HepG2 (cell line): Measurements from ENCODE around the gene PGP. TPM values are rescaled to one million over a fixed set of nuclear protein-coding genes. Genes with fewer than 3 reads are reported as not detected.

Experiments used
- DMTF1 ChIP-seq: sonication (generic); formaldehyde crosslinking; IDR thresholded peaks from 2 replicates; pipeline ENCODE4 v1.4.0; 2020; ENCODE audit warnings: mild to moderate bottlenecking, missing genetic modification reagents
- ELF3 ChIP-seq: IDR thresholded peaks from 2 replicates; pipeline ENCODE4 v1.6.1; 2016; ENCODE audit warnings: missing genetic modification reagents, missing compliant biosample characterization
- MIER3 ChIP-seq: IDR thresholded peaks from 2 replicates; pipeline ENCODE4 v1.6.1; 2016; ENCODE audit warnings: missing compliant biosample characterization, borderline replicate concordance
- PLRG1 ChIP-seq: fragments of 450-650 bp; conservative IDR thresholded peaks from 2 replicates; pipeline ENCODE4 v1.6.1; 2016
- PPARG ChIP-seq: conservative IDR thresholded peaks from 2 replicates; pipeline ENCODE4 v1.6.1; 2016; ENCODE audit warnings: missing biosample characterization, missing genetic modification reagents
- SALL1 ChIP-seq: sonication (generic); formaldehyde crosslinking; IDR thresholded peaks from 2 replicates; pipeline ENCODE4 v1.8.0; 2022; ENCODE audit warnings: mild to moderate bottlenecking, missing genetic modification reagents
- SMYD3 ChIP-seq: sonication (generic); formaldehyde crosslinking; IDR thresholded peaks from 2 replicates; pipeline ENCODE4 v1.8.1; 2023; ENCODE audit warnings: mild to moderate bottlenecking, missing genetic modification reagents
- TCF7 ChIP-seq: sonication (generic); IDR thresholded peaks from 2 replicates; pipeline ENCODE4 v1.6.1; 2016; ENCODE audit warnings: antibody characterized with exemption, low read depth
- TEAD3 ChIP-seq: optimal IDR thresholded peaks from 2 replicates; pipeline ENCODE3; 2016; ENCODE audit warnings: borderline replicate concordance
- TFE3 ChIP-seq: IDR thresholded peaks from 2 replicates; pipeline ENCODE4 v1.6.1; 2016
- THYN1 ChIP-seq: sonication (generic); formaldehyde crosslinking; IDR thresholded peaks from 2 replicates; pipeline ENCODE4 v1.8.1; 2023; ENCODE audit warnings: low read depth, mild to moderate bottlenecking, moderate library complexity, missing genetic modification reagents, borderline replicate concordance
- ZGPAT ChIP-seq: IDR thresholded peaks from 2 replicates; pipeline ENCODE4 v1.6.1; 2016; ENCODE audit warnings: mild to moderate bottlenecking
- ZNF292 ChIP-seq: sonication (generic); formaldehyde crosslinking; IDR thresholded peaks from 2 replicates; pipeline ENCODE4 v1.8.1; 2022; ENCODE audit warnings: mild to moderate bottlenecking, low read depth, missing genetic modification reagents, borderline replicate concordance
- ZNF326 ChIP-seq: sonication (generic); formaldehyde crosslinking; IDR thresholded peaks from 2 replicates; pipeline ENCODE4 v1.4.0; 2020; ENCODE audit warnings: missing genetic modification reagents, borderline replicate concordance
- ZNF605 ChIP-seq: sonication (generic); formaldehyde crosslinking; IDR thresholded peaks from 2 replicates; pipeline ENCODE4 v1.8.0; 2022; ENCODE audit warnings: mild to moderate bottlenecking, missing genetic modification reagents
- ZNF609 ChIP-seq: sonication (generic); formaldehyde crosslinking; IDR thresholded peaks from 2 replicates; pipeline ENCODE4 v1.4.0; 2020; ENCODE audit warnings: mild to moderate bottlenecking, missing genetic modification reagents, borderline replicate concordance
- ZNF629 ChIP-seq: sonication (generic); formaldehyde crosslinking; conservative IDR thresholded peaks from 2 replicates; pipeline ENCODE4 v1.5.0; 2020; ENCODE audit warnings: missing genetic modification reagents
- ZNF639 ChIP-seq: conservative IDR thresholded peaks from 2 replicates; pipeline ENCODE4 v1.6.1; 2018; ENCODE audit warnings: missing genetic modification reagents
- polyA plus RNA-seq, 8 experiments: library from polyadenylated mRNA; depleted of rRNA in 3 of 8; stranded (reverse) in 7 of 8; unstranded in 1 of 8; fragments of >200 nt; fragmentation: Illumina TruSeq in 4 of 8; extraction: Trizol in 4 of 8; gene quantifications; 2 replicates each; pipeline versions ENCODE4 v1.2.1 to v1.2.3, GENCODE V29; 2011 to 2016; ENCODE audit warnings: low read depth in 4 of 8, missing spikeins in 1 of 8, mixed read lengths in 1 of 8; ENCODE audit not compliant: insufficient read depth in 1 of 8
- total RNA-seq, 5 experiments: library from RNA; depleted of rRNA; stranded (reverse); fragments of >200 nt; fragmentation: Illumina TruSeq; extraction: Trizol; gene quantifications; 2 replicates each; pipeline ENCODE4 v1.2.3, GENCODE V29; 2016; ENCODE audit warnings: low read depth in 1 of 5

PGP gene
- total and polyA plus RNA-seq, 2 of the 13 experiments (the other 11 are each of a cell fraction or from before 2014, with no cell fraction given), result 7.3 to 18.3 TPM

- peak; percentile 74; the same call in 1 of the 2 replicates for TF ChIP-seq ZNF639
- peak; percentile 67; the same call in 1 of the 2 replicates for TF ChIP-seq MIER3
- peak; percentile 65; the same call in 1 of the 2 replicates for TF ChIP-seq ZNF609
- no peak for TF ChIP-seq ZNF629 (CRISPR knock-in tag)
- peak; percentile 29; the same call in 1 of the 2 replicates for TF ChIP-seq TFE3 (CRISPR knock-in tag)
- no peak for TF ChIP-seq SMYD3
- TF ChIP-seq ZNF605, result peak; percentile 68; the same call in 1 of the 2 replicates
- TF ChIP-seq THYN1, result no peak
- peak; percentile 18 for TF ChIP-seq TEAD3
- no peak for TF ChIP-seq ZNF326 (CRISPR knock-in tag)
- TF ChIP-seq ZNF292 (CRISPR knock-in tag), result peak; percentile 25; the same call in 1 of the 2 replicates
- TF ChIP-seq ZGPAT (CRISPR knock-in tag), result peak; percentile 76
- peak; percentile 79 for TF ChIP-seq SALL1
- no peak for TF ChIP-seq DMTF1
- TF ChIP-seq PLRG1, result no peak
- TF ChIP-seq TCF7, result peak; percentile 92
- 0 out of 2 replicates have a peak, but pooled peaks have one; percentile 29 for TF ChIP-seq ELF3
- peak; percentile 66; the same call in 1 of the 2 replicates for TF ChIP-seq PPARG (CRISPR knock-in tag)
These were observed 11.7 kb upstream of the PGP start (continued) for GRCh38 chr16:2226245-2226793.
